ENCODE data around the gene KIRREL3. TPM values are rescaled to one million over a fixed set of nuclear protein-coding genes. Genes with fewer than 3 reads are reported as not detected.

The KIRREL3 gene
- total RNA-seq, 1 donor from 2014 or later: 0.82 TPM

DNA sequence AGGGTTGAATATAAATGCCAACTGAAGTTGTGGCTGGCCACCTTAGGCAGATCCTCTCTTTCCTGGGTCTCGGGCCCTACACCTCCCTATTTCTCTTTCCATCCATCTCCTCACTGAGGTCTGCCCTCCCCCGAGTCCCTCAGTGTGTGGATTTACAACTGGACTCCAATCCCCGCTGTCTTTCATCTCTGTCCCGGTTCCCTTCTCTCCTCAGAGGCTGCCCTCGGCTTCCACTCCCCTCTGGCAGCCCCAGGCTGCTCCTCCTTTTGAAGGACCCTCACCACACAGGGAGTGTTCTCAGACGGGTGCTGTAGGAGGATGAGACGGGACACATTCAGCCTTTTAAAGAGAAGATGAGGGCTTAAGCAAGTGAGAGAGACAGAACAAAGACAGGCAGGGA, 478.0 kb downstream of the KIRREL3 start:
- TF ChIP-seq, protein P1, sequence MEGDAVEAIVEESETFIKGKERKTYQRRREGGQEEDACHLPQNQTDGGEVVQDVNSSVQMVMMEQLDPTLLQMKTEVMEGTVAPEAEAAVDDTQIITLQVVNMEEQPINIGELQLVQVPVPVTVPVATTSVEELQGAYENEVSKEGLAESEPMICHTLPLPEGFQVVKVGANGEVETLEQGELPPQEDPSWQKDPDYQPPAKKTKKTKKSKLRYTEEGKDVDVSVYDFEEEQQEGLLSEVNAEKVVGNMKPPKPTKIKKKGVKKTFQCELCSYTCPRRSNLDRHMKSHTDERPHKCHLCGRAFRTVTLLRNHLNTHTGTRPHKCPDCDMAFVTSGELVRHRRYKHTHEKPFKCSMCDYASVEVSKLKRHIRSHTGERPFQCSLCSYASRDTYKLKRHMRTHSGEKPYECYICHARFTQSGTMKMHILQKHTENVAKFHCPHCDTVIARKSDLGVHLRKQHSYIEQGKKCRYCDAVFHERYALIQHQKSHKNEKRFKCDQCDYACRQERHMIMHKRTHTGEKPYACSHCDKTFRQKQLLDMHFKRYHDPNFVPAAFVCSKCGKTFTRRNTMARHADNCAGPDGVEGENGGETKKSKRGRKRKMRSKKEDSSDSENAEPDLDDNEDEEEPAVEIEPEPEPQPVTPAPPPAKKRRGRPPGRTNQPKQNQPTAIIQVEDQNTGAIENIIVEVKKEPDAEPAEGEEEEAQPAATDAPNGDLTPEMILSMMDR (conservative IDR thresholded peaks at IDR 0.05): no peak
- Mint-ChIP-seq H3K9me3 (no peaks in the 10 kb centered on the region), H3K27me3 (ENCODE audit: low read depth) (no peaks in the 10 kb centered on the region), H3K4me3 (no peak overlapping the region), H3K27ac (ENCODE audit: unreplicated experiment) (no peak overlapping the region), H3K36me3 (ENCODE audit: low read depth) (no peaks in the 10 kb centered on the region), H3K4me1 (peaks cover 29% of the 10 kb centered on the region)
- DNase-seq (ENCODE audit: low read depth, low spot score): no peak

DNA sequence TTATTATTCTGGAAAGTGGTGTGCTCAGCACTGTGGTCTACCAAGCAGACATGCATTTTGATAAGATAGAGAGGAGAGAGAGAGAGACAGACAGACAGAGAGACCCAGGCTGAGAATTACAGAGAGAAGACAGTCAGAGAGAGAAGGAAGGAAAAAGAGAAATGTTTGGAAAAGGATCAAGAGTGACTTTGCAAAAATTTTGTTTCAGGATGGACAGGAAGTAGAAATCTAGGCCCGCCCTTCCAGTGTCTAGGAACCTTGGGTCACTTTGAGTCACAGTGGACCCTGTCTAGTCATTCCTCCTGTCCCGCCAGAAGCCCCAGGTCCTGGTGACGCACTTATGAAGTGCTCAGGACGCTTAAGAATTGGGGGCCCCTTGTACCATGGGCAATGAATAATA, 478.4 kb downstream of the KIRREL3 start:
- Mint-ChIP-seq H3K27me3 (ENCODE audit: low read depth) (no peaks in the 10 kb centered on the region), H3K27ac (ENCODE audit: unreplicated experiment) (no peak overlapping the region), H3K4me3 (no peak overlapping the region), H3K36me3 (ENCODE audit: low read depth) (no peaks in the 10 kb centered on the region), H3K4me1 (peaks cover 29% of the 10 kb centered on the region), H3K9me3 (no peaks in the 10 kb centered on the region)
- no peak for DNase-seq (ENCODE audit: low read depth, low spot score)
- TF ChIP-seq, protein P1 (conservative IDR thresholded peaks at IDR 0.05): no peak

DNA sequence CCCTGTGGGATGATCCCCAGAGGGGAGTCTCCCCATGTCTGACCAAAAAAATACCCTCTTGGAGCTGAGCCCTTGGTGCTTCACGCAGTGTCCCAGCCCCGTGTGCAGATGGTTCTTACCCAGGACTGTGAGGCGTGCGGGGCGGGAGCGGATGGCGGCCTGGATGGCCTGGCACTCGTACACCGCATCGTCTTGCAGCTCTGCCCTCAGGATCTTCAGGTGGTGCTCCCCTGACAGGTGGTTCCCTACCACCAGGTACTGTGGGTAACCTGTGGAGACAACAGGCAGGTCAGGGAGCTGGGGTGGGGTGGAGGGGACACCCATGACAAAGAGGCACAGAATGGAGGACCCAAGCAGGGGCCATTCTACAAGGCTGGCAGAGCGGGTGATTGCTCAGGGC, 479.4 kb downstream of the KIRREL3 start:
- TF ChIP-seq, protein P1 (conservative IDR thresholded peaks at IDR 0.05): no peak
- H3K36me3 Mint-ChIP-seq (ENCODE audit: low read depth): no peaks in the 10 kb centered on the region
- H3K4me1 Mint-ChIP-seq: peaks cover 29% of the 10 kb centered on the region
- no peak overlapping the region for H3K27ac Mint-ChIP-seq (ENCODE audit: unreplicated experiment)
- DNase-seq (ENCODE audit: low read depth, low spot score): no peak
- H3K27me3 Mint-ChIP-seq (ENCODE audit: low read depth): no peaks in the 10 kb centered on the region
- H3K9me3 Mint-ChIP-seq: no peaks in the 10 kb centered on the region
- no peak overlapping the region for H3K4me3 Mint-ChIP-seq

DNA sequence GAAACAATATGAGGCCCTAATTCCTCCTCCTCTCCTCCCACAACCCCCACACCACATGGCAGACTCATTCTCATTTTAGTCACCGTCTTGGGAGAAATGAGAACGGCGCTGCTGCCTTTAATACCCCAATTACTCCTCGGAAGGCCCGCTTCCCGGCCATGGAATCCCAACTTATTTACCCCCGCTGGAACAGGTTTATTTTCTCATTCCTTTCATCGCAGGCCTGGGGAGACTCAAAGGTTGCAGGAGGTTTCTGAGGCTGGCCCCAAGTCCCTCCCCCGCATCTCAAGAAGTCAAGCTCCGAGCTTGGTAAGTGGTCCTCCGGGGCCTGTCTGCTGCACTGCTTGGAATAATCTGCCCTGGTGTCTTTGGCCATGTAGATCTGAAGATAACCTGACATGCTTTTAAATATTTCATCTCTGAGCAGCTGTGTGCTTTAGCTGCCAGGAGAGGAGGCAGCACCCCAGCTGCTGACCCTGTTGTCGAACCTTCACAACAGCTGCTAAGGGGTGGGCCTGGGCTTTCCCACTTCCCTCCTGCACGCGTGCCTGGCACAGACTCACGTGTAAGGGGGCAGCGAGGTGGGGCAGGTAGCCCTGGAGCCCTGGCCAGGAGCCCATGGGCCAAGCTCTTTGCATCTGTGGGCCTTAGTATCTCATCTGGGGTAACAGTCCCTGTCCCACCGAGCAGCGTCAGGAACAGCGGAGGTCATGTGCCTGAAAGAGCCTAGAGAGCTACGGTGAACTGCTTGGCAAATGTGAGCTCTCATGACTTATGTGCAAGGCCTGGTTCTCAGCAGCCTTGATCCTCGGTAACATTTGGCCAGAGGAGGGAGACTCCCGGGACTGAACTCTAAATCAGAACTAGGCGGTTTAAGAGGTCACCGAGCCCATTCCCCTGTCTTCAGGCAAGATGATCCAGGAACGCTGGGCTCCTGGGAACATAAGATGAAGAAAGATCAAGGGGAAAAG, 480.5 kb downstream of the KIRREL3 start:
- no peak for DNase-seq (ENCODE audit: low read depth, low spot score)
- TF ChIP-seq, protein P1 (conservative IDR thresholded peaks at IDR 0.05): no peak
- Mint-ChIP-seq H3K4me3 (no peak overlapping the region), H3K36me3 (ENCODE audit: low read depth) (no peaks in the 10 kb centered on the region), H3K27me3 (ENCODE audit: low read depth) (no peaks in the 10 kb centered on the region), H3K4me1 (peaks cover 24% of the 10 kb centered on the region), H3K9me3 (no peaks in the 10 kb centered on the region), H3K27ac (ENCODE audit: unreplicated experiment) (peak overlapping the region; percentile 35)

DNA sequence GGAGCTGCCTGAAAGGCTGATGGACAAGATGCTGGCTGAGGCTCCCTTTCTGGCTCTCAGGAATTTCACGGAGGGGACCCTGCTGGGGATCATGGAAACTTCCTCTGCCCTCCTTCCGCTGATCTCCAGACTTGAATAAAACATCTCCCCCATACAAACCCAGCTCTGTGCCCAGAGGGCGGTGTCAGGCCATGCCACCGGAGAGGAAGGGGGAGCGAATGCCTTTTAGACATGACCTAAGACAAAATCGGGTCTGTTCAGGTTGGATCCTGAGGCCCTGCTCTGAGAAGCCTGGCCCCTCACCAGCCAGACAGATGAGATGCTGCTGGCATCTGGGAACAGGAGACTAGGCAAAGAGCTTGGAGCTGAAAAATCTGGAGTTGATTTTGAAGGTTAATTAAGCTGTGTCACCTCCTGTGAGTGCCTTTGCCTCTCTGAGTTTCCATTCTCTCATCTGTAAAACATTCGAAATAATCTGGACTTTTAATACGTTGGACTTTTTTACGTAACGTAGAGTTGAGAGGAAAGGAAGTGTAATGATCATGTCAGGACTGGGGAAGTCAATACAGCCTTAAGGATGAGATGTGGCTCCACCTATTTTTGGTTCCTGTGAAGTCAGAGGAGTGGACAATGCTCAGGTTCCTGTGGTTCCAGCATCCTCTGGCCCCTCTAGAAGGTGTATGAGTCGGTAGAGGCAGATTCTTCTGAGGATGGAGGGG, 481.4 kb downstream of the KIRREL3 start:
- TF ChIP-seq, protein P1 (conservative IDR thresholded peaks at IDR 0.05): no peak
- Mint-ChIP-seq H3K9me3 (no peaks in the 10 kb centered on the region), H3K4me3 (no peak overlapping the region), H3K36me3 (ENCODE audit: low read depth) (no peaks in the 10 kb centered on the region), H3K27me3 (ENCODE audit: low read depth) (no peaks in the 10 kb centered on the region), H3K4me1 (peaks cover 24% of the 10 kb centered on the region), H3K27ac (ENCODE audit: unreplicated experiment) (no peak overlapping the region)
- DNase-seq (ENCODE audit: low read depth, low spot score): no peak

Data from neural crest cell (in vitro differentiated cells).